ENCODE results near the gene ABCA6.
"Not testable (repeated sequence)": the region's sequence is repeated elsewhere in the genome, so short reads cannot be mapped to it uniquely, and the experiment has no call there.

ABCA6 gene

DNA sequence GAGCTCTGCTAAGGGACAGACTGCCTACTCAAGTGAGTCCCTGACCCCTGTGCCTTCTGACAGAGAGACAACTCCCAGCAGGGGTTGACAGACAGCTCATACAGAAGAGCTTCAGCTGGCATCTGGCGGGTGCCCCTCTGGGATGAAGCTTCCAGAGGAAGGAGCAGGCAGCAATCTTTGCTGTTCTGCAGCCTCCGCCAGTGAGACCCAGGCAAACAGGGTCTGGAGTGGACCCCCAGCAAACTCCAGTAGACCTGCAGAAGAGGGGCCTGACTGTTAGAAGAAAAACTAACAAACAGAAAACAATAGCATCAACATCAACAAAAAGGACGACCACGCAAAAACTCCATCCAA lies 70.5 kb downstream of the ABCA6 start:
- DNase-seq (ENCODE audit: low spot score): not testable (repeated sequence)

- not testable (repeated sequence) for DNase-seq (ENCODE audit: low spot score)
Measured at GRCh38 chr17:69070378-69071232, 71.1 kb downstream of the ABCA6 start.

- DNase-seq (ENCODE audit: low spot score): no peak
Measured at GRCh38 chr17:69069226-69069750, 72.4 kb downstream of the ABCA6 start.

- no peak for DNase-seq (ENCODE audit: low spot score)
Measured at GRCh38 chr17:69067274-69068047, 74.2 kb downstream of the ABCA6 start.

DNA sequence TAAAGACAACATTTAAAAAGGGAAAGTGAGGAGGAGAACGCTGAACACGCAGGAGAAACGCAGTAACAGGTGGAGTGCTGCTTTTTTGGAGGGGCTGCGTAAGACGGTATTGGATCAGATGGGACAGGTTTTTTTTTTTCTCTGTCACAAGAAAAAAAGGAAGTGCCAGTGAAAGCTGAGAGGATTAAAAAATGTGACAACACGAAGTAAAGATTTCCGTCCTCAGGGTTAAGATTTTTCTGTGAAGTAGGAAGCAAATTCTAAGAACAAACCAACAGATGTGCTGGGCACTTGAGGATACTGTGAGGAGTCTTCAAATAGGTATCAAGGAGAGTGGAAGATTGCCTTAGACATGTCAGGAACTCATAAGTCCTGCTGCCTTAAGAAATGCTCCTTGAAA lies 75.2 kb downstream of the ABCA6 start:
- DNase-seq (ENCODE audit: low spot score): no peak

GRCh38 chr17:69065113-69065512 lies 76.6 kb downstream of the ABCA6 start:
- no peak for DNase-seq (ENCODE audit: low spot score)

DNA sequence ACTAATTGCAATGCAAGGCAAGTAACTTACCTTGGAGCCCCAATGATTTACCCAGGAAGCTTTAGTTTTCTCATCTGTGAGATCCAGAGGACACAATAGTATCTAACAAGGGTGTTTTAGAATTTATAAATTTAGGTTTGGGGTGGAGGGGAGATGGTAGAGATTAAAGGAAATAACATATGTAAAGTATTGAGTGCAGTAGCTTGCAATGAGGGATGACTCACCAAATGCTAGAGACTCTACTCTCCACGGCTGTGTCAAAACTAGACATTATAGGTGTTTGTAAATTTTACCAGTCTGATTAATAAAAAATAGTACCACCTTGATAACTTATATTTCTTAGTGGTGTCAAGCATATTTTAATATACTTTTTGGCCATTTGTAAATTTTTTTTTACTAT lies 77.2 kb downstream of the ABCA6 start:
- DNase-seq (ENCODE audit: low spot score): no peak

DNA sequence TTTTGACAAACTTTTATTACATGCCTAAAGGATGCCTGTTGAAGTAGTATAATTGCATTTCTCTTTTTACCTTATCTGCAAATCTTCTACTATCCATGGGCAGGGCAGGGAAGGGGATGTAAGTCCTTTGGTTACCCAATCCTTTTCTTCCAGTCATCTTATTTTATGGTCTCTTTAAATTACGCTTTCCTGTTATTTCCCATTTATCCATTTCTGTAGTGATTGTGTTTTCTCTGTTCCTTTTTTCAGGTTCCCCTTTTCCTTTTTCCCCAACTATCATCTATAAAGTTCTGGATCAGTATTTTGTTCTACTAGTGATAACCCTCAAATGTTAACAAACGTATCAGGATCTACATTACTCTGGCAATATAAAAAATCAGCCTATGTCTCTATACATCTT lies 77.7 kb downstream of the ABCA6 start:
- DNase-seq (ENCODE audit: low spot score): no peak

- no peak for DNase-seq (ENCODE audit: low spot score)
Measured at GRCh38 chr17:69062860-69063581, 78.7 kb downstream of the ABCA6 start.

- DNase-seq (ENCODE audit: low spot score): no peak
Measured at GRCh38 chr17:69061721-69062556, 79.8 kb downstream of the ABCA6 start.

GRCh38 chr17:69060822-69061221 lies 80.9 kb downstream of the ABCA6 start, which contains the start of gene ABCA9:
Gene ABCA9, minus strand, starts transcription at chr17:69060927. Its CDS starts 9,801 bp downstream, at chr17:69051126.
- no peak for DNase-seq (ENCODE audit: low spot score)

GRCh38 chr17:69059458-69060175 lies 82.1 kb downstream of the ABCA6 start:
- DNase-seq (ENCODE audit: low spot score): no peak

DNA sequence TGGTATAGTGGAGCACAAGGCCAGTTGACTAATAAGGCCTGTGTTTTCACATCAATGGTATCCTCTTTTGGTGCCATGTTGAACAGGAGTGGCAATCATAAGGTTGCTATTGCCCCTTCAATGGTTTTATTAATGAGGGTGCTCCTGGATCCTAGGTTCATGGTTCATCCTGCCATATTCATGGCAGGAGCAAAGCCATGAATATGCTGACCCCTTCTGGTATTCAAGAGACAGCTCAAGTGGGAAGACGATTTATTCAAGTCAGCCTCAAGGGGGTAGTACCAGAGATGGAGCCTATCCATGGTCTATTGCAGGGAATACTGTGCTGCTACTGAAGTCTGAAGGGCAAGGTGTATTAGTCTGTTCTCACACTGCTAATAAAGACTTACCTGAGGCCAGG lies 83.5 kb downstream of the ABCA6 start:
- peak; percentile 8 for DNase-seq (ENCODE audit: low spot score)

- DNase-seq (ENCODE audit: low spot score): no peak
Measured at GRCh38 chr17:69057280-69057679, 84.4 kb downstream of the ABCA6 start.

DNA sequence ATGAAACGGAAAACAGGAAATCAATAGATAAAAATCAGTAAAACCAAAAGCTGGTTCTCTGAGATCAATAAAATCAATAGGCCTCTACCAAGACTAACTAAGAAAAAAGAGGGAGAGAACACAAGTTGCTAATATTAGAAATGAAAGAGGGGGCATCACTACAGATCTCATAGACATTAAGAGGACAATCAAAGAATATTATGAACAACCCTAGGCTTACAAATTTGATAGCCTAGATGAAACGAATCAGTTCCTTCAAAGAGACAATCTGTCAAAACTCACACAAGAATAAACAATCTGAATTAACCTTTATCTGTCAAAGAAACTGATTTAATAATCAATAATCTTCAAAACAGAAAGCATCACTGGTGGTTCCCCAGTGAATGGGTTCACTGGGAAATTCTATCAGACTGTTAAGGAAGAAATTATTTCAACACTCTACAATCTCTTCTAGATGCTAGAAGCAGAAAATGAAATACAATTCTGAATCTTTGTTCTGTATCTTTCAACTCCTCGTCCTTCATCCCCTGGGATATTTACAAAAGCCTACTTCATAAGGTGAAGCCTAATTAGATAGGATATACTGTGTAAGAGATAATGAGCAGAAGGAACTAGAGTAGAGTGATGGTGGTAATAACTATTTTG lies 85.4 kb downstream of the ABCA6 start:
- DNase-seq (ENCODE audit: low spot score): no peak

DNA sequence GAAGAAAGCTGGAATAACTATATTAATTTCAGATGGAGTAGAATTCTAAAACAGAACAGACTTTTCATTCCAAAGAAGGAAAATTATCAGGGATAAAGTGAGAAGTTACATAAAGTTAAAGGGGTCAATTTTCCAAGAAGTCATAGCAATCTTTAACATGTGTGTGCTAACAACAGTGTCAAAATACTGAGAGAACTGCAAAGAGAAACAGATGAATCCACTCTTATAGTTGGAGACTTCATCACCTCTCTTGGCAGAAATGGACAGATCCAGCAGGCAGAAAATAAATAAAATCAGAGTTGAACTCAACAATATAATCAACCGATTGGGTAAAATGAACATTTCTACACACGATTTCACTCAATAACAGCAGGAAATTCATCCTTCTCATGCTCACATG lies 86.4 kb downstream of the ABCA6 start:
- no peak for DNase-seq (ENCODE audit: low spot score)

GRCh38 chr17:69050999-69051775 lies 90.5 kb downstream of the ABCA6 start:
- no peak for DNase-seq (ENCODE audit: low spot score)

DNA sequence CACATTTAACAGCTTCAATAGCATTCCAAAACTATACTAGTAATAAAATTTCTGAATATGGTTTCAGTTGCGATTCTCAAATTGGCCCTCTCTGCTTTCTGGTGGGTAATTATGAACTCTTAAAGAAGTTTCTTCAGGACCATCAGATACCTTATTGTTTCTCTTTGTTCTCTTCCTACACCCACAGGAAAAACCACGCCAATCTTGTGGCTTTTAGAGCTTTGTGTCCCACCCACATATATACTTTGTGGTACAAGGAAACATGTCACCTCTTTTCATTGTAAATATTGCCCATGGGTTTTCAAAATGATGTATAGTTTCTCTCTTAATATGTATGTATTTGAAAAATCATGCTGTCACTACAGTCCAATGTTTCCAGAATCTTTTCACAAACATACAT lies 93.1 kb downstream of the ABCA6 start:
- DNase-seq (ENCODE audit: low spot score): no peak

Measured in hematopoietic multipotent progenitor cell treated with erythropoietin and hydrocortisone succinate and interleukin-3 and kit ligand, for 15 days (in vitro differentiated cells).